ENCODE results near the gene PXYLP1.

- TF ChIP-seq, protein P1, sequence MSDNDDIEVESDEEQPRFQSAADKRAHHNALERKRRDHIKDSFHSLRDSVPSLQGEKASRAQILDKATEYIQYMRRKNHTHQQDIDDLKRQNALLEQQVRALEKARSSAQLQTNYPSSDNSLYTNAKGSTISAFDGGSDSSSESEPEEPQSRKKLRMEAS (IDR thresholded peaks at IDR 0.05; ENCODE audit: low read depth, low read length), result no peak
- no peak for TF ChIP-seq CREB1 (IDR thresholded peaks at IDR 0.05; ENCODE audit: low read depth)
- no peak for TF ChIP-seq POLR2A (IDR thresholded peaks at IDR 0.05; ENCODE audit: low read depth, low read length)
- TF ChIP-seq ZNF384 (IDR thresholded peaks at IDR 0.05; ENCODE audit: borderline replicate concordance, low read depth, low read length), result no peak
- no peak for TF ChIP-seq PAX5 (IDR thresholded peaks at IDR 0.05; ENCODE audit: borderline replicate concordance, low read depth, low read length)
These were observed 110.8 kb downstream of the PXYLP1 start for GRCh38 chr3:141342386-141342785.

Measured in GM12878 (cell line).